GM18520 (cell line): ENCODE data around the gene RAPGEF5.

Experiments used
- ATAC-seq: cut with Tn5 transposase; IDR thresholded peaks from one replicate; pipeline ENCODE4 v1.9.1; 2021; ENCODE audit not compliant: unreplicated experiment

RAPGEF5 gene

GRCh38 chr7:22317632-22318031, 39.3 kb downstream of the RAPGEF5 start:
- ATAC-seq = no peak

GRCh38 chr7:22316914-22317313, 40.0 kb downstream of the RAPGEF5 start:
- ATAC-seq = no peak

- no peak for ATAC-seq
These were observed 49.1 kb downstream of the RAPGEF5 start for GRCh38 chr7:22307816-22308215.

- ATAC-seq = no peak
These were observed 51.2 kb downstream of the RAPGEF5 start for GRCh38 chr7:22305706-22306105.

- no peak for ATAC-seq
These were observed 54.0 kb downstream of the RAPGEF5 start for GRCh38 chr7:22302951-22303423.

- ATAC-seq = no peak
These were observed 54.8 kb downstream of the RAPGEF5 start for GRCh38 chr7:22302193-22302592.

- no peak for ATAC-seq
These were observed 55.2 kb downstream of the RAPGEF5 start for GRCh38 chr7:22301790-22302189.

GRCh38 chr7:22300839-22301238, 56.1 kb downstream of the RAPGEF5 start:
- no peak for ATAC-seq

- no peak for ATAC-seq
These were observed 60.0 kb downstream of the RAPGEF5 start for GRCh38 chr7:22296916-22297315.

- no peak for ATAC-seq
These were observed 60.7 kb downstream of the RAPGEF5 start for GRCh38 chr7:22296265-22296566.

- no peak for ATAC-seq
These were observed 61.3 kb downstream of the RAPGEF5 start for GRCh38 chr7:22295402-22296264.

GRCh38 chr7:22292531-22292930, 64.4 kb downstream of the RAPGEF5 start:
- no peak for ATAC-seq

- no peak for ATAC-seq
These were observed 65.0 kb downstream of the RAPGEF5 start for GRCh38 chr7:22291977-22292376.

- no peak for ATAC-seq
These were observed 68.8 kb downstream of the RAPGEF5 start for GRCh38 chr7:22288202-22288601.

GRCh38 chr7:22287412-22287811, 69.5 kb downstream of the RAPGEF5 start:
- no peak for ATAC-seq

- no peak for ATAC-seq
These were observed 70.5 kb downstream of the RAPGEF5 start for GRCh38 chr7:22286436-22286835.

GRCh38 chr7:22281481-22281880, 75.5 kb downstream of the RAPGEF5 start:
- ATAC-seq = no peak

GRCh38 chr7:22280031-22280430, 76.9 kb downstream of the RAPGEF5 start:
- ATAC-seq = no peak

GRCh38 chr7:22278660-22279059, 78.3 kb downstream of the RAPGEF5 start:
- ATAC-seq = no peak

GRCh38 chr7:22277375-22277774, 79.6 kb downstream of the RAPGEF5 start:
- no peak for ATAC-seq

GRCh38 chr7:22275661-22276060, 81.3 kb downstream of the RAPGEF5 start:
- ATAC-seq = no peak

GRCh38 chr7:22271311-22271710, 85.6 kb downstream of the RAPGEF5 start:
- no peak for ATAC-seq

GRCh38 chr7:22270371-22270770, 86.6 kb downstream of the RAPGEF5 start:
- ATAC-seq = no peak
